GM19328 (cell line): ENCODE data around the gene ARMH4.

Experiments used
- ATAC-seq: cut with Tn5 transposase; IDR thresholded peaks from one replicate; pipeline ENCODE4 v1.9.1; 2021; ENCODE audit warnings: mild to moderate bottlenecking, moderate library complexity; ENCODE audit not compliant: unreplicated experiment

Gene ARMH4

GRCh38 chr14:58059126-58059525 lies 92.9 kb downstream of the ARMH4 start:
- no peak for ATAC-seq

- ATAC-seq: no peak
Measured at GRCh38 chr14:58055497-58056010, 96.5 kb downstream of the ARMH4 start.

GRCh38 chr14:58054100-58054499 lies 97.9 kb downstream of the ARMH4 start:
- ATAC-seq: no peak

GRCh38 chr14:58048219-58048618 lies 103.8 kb downstream of the ARMH4 start:
- no peak for ATAC-seq

- ATAC-seq: no peak
Measured at GRCh38 chr14:58027904-58028303, 124.1 kb downstream of the ARMH4 start.

- no peak for ATAC-seq
Measured at GRCh38 chr14:58026967-58027366, 125.0 kb downstream of the ARMH4 start.

- ATAC-seq: no peak
Measured at GRCh38 chr14:58026219-58026618, 125.8 kb downstream of the ARMH4 start.

GRCh38 chr14:58014778-58015177 lies 137.2 kb downstream of the ARMH4 start:
- no peak for ATAC-seq

- ATAC-seq: no peak
Measured at GRCh38 chr14:58002618-58003017, 149.4 kb downstream of the ARMH4 start.

- ATAC-seq: no peak
Measured at GRCh38 chr14:57999979-58000378, 152.0 kb downstream of the ARMH4 start.

GRCh38 chr14:57999471-57999870 lies 152.5 kb downstream of the ARMH4 start:
- no peak for ATAC-seq

GRCh38 chr14:57998766-57999165 lies 153.2 kb downstream of the ARMH4 start:
- ATAC-seq: no peak

GRCh38 chr14:57991353-57991752 lies 160.7 kb downstream of the ARMH4 start:
- ATAC-seq: no peak

GRCh38 chr14:57988445-57988844 lies 163.6 kb downstream of the ARMH4 start:
- ATAC-seq: no peak

GRCh38 chr14:57987596-57988300 lies 164.3 kb downstream of the ARMH4 start:
- no peak for ATAC-seq

GRCh38 chr14:57987051-57987450 lies 165.0 kb downstream of the ARMH4 start:
- no peak for ATAC-seq

GRCh38 chr14:57982804-57983634 lies 169.0 kb downstream of the ARMH4 start:
- ATAC-seq: no peak

GRCh38 chr14:57981817-57982560 lies 170.0 kb downstream of the ARMH4 start:
- no peak for ATAC-seq

GRCh38 chr14:57979376-57980048 lies 172.5 kb downstream of the ARMH4 start:
- no peak for ATAC-seq

- no peak for ATAC-seq
Measured at GRCh38 chr14:57976701-57977100, 175.3 kb downstream of the ARMH4 start.

- no peak for ATAC-seq
Measured at GRCh38 chr14:57974896-57975295, 177.1 kb downstream of the ARMH4 start.
